GM19438 (cell line): Measurements from ENCODE around the gene RALBP1.

Experiments
- ATAC-seq: cut with Tn5 transposase; IDR thresholded peaks from one replicate; pipeline ENCODE4 v1.9.1; 2021; ENCODE audit warnings: low read depth; ENCODE audit not compliant: unreplicated experiment

RALBP1 gene

DNA sequence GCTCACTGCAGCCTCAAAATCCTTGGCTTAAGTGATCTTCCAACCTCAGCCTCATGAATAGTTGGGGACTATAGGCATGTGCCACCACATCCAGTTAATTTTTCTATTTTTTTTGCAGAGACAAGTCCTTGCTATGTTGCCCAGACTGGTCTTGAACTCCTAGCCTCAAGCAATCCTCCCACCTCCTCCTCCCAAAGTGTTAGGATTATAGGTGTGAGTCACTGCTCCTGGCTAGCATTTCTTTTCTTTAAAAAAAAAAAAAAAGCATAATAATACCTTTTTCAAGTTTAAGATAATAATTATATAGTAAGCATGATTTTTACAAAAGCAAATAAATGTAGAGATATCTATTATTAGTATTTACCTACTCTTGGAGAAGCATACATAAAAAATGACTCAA is 103.0 kb downstream of the RALBP1 start:
- no peak for ATAC-seq

DNA sequence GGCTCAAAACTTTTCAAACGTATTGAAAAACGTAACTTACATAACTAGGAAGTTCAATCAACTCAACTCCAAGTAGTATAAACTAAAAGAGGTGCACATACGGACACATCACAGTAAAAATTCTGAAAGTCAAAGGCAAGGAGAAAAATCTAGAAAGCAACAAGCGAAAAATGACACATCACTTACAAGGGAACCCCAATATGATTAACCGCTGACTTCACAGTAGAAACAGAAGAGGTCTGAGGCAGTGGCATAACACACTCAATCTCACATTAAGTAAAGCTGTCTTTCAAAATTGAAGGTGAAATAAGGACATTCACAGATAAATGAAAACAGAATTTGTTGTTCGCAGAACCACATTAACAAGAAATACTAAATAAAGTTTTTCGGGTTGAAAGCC is 106.4 kb downstream of the RALBP1 start:
- ATAC-seq = no peak

DNA sequence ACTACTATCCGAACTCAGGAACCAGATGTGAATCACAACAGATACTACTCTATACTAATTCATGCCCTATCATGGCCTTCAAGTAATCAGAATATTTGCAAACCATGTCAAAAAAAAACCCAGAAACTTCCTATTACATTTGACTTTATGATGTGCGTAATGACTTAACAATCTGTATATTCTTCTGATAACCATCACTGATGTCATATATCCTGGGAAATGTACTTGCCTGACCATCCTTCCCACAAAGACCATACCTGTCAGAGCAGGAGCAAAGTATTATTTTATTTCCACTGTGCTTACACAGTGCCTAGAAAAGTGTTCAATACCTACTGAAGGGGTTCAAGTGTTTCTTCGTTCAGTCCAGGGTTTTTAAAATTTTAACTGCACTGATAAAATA is 111.5 kb downstream of the RALBP1 start:
- no peak for ATAC-seq
